HCT116 (cell line): ENCODE data around the gene C10orf95. TPM values are rescaled to one million over a fixed set of nuclear protein-coding genes. Genes with fewer than 3 reads are reported as not detected.
A peak's percentile ranks its signal among the peaks of the same experiment; 100 is the strongest.

ENCODE experiments used
- ATAC-seq: fragments of 200-7000 bp; cut with Tn5 transposase; 2 replicates; pipeline ENCODE4 v1.9.1; 2020; ENCODE audit warnings: mild to moderate bottlenecking, moderate library complexity
- BruUV-seq: library from RNA; stranded (reverse); fragments of 400-500 nt; replicated peaks from 2 replicates; lab custom pipeline; 2021; lab: Mats Ljungman, UMichigan
- CTCF ChIA-PET: fragments of 300-600 bp; sonication (Branson Sonifier 250); formaldehyde crosslinking; loops from one replicate; lab custom pipeline; 2021; ENCODE audit warnings: antibody characterized with exemption; lab: Charles Lee
- POLR2A ChIA-PET: fragments of 300-600, 350-600 bp; sonication (Branson Sonifier 250); formaldehyde crosslinking; loops from one replicate; lab custom pipeline; 2021; ENCODE audit warnings: antibody characterized with exemption; lab: Charles Lee
- RAD21 ChIA-PET, 2 experiments: fragments of 300-600 bp; sonication (Branson Sonifier 250); formaldehyde crosslinking; loops; one replicate each; lab custom pipeline; 2023; ENCODE audit warnings: low total read pairs in 2 of 2; ENCODE audit not compliant: uncharacterized antibody in 2 of 2, unreplicated experiment in 2 of 2, low non-redundant PET in 1 of 2; lab: Charles Lee
- DNase-seq: peaks from one replicate; pipeline ENCODE4 v3.0.0-alpha.2; 2010; ENCODE audit warnings: low read depth, low spot score
- H2AFZ ChIP-seq: fragments of 200-600 bp; shearing (Covaris generic), sonication (generic); 2 replicates; pipeline ENCODE4 v1.6.1; 2017; ENCODE audit warnings: low read depth, mixed run types, mixed read lengths, antibody characterized with exemption, low read length; ENCODE audit not compliant: poor library complexity, severe bottlenecking
- H3K27ac ChIP-seq: 2 replicates; pipeline ENCODE4 v1.5.1; 2012; ENCODE audit warnings: low read depth, low read length
- H3K27me3 ChIP-seq: fragments of 200-600 bp; sonication (generic); 2 replicates; pipeline ENCODE4 v1.6.1; 2016; ENCODE audit warnings: mixed run types, low read length, mixed read lengths; ENCODE audit not compliant: insufficient read depth
- H3K36me3 ChIP-seq, 2 experiments: fragments of 200-500 bp in 1 of 2; fragments of 200-600 bp in 1 of 2; sonication (Bioruptor generic) in 1 of 2; sonication (generic) in 1 of 2; 2 replicates each; pipeline versions ENCODE4 v1.5.1 to v1.6.1; 2014 to 2016; ENCODE audit warnings: low read length in 2 of 2, inconsistent platforms in 1 of 2, mixed read lengths in 1 of 2, mixed run types in 1 of 2; ENCODE audit not compliant: insufficient read depth in 2 of 2, control insufficient read depth in 1 of 2
- H3K4me1 ChIP-seq, 2 experiments: fragments of 200-600 bp in 1 of 2; sonication (generic) in 1 of 2; 2 replicates each; pipeline versions ENCODE4 v1.5.1 to v1.6.1; 2012 to 2017; ENCODE audit warnings: low read length in 2 of 2, inconsistent platforms in 1 of 2, mild to moderate bottlenecking in 1 of 2, mixed read lengths in 1 of 2, mixed run types in 1 of 2, moderate library complexity in 1 of 2; ENCODE audit not compliant: insufficient read depth in 2 of 2, control insufficient read depth in 1 of 2
- H3K4me2 ChIP-seq: fragments of 200-600 bp; sonication (generic); 2 replicates; pipeline ENCODE4 v1.6.1; 2017; ENCODE audit warnings: mixed run types, low read length, mixed read lengths
- H3K4me3 ChIP-seq, 2 experiments: fragments of 200-600 bp in 1 of 2; sonication (generic) in 1 of 2; replicated peaks in 1 of 2; 2 replicates each; pipeline ENCODE4 v1.5.1; 2011 to 2016; ENCODE audit warnings: low read length in 2 of 2, control low read depth in 1 of 2, low read depth in 1 of 2, mild to moderate bottlenecking in 1 of 2, mixed read lengths in 1 of 2, mixed run types in 1 of 2
- H3K79me2 ChIP-seq: fragments of 200-600 bp; sonication (generic); 2 replicates; pipeline ENCODE4 v1.6.1; 2017; ENCODE audit warnings: mild to moderate bottlenecking, mixed run types, low read length, moderate library complexity, mixed read lengths; ENCODE audit not compliant: insufficient read depth
- H3K9ac ChIP-seq: fragments of 200-600 bp; sonication (generic); 2 replicates; pipeline ENCODE4 v1.6.1; 2016; ENCODE audit warnings: low read length, mixed read lengths
- H3K9me2 ChIP-seq: fragments of 200-600 bp; sonication (generic), shearing (Covaris generic); 2 replicates; pipeline ENCODE4 v1.6.1; 2017; ENCODE audit warnings: mixed run types, mild to moderate bottlenecking, moderate library complexity; ENCODE audit not compliant: insufficient read depth
- H3K9me3 ChIP-seq, 2 experiments: fragments of 200-500 bp in 1 of 2; fragments of 200-600 bp in 1 of 2; sonication (Bioruptor generic) in 1 of 2; sonication (generic) in 1 of 2; 2 replicates each; pipeline ENCODE4 v1.6.1; 2014 to 2017; ENCODE audit warnings: low read length in 2 of 2, mixed read lengths in 2 of 2, inconsistent platforms in 1 of 2, low read depth in 1 of 2, mild to moderate bottlenecking in 1 of 2, mixed run types in 1 of 2, moderate library complexity in 1 of 2; ENCODE audit not compliant: control insufficient read depth in 1 of 2, insufficient read depth in 1 of 2
- H4K20me1 ChIP-seq: fragments of 200-600 bp; sonication (generic), shearing (Covaris generic); 2 replicates; pipeline ENCODE4 v1.6.1; 2017; ENCODE audit warnings: mixed run types, mild to moderate bottlenecking, moderate library complexity; ENCODE audit not compliant: insufficient read depth
- ATF3 ChIP-seq: IDR thresholded peaks from 2 replicates; pipeline ENCODE4 v1.6.1; 2012
- CEBPB ChIP-seq: IDR thresholded peaks from 2 replicates; pipeline ENCODE4 v1.6.1; 2012; ENCODE audit warnings: low read depth
- EGR1 ChIP-seq: IDR thresholded peaks from 2 replicates; pipeline ENCODE4 v1.6.1; 2012; ENCODE audit warnings: low read depth
- ELF1 ChIP-seq: IDR thresholded peaks from 2 replicates; pipeline ENCODE4 v1.6.1; 2012; ENCODE audit warnings: low read depth, borderline replicate concordance
- EZH2 ChIP-seq: fragments of 200-600 bp; sonication (generic); IDR thresholded peaks from 2 replicates; pipeline ENCODE4 v1.6.1; 2017; ENCODE audit warnings: antibody characterized with exemption, mixed run types
- EZH2phosphoT487 ChIP-seq: fragments of 200-600 bp; IDR thresholded peaks from 2 replicates; pipeline ENCODE4 v1.6.1; 2018; ENCODE audit warnings: antibody characterized with exemption, borderline replicate concordance
- FOSL1 ChIP-seq: IDR thresholded peaks from 2 replicates; pipeline ENCODE4 v1.6.1; 2012; ENCODE audit warnings: low read depth
- JUND ChIP-seq: IDR thresholded peaks from 2 replicates; pipeline ENCODE4 v1.6.1; 2012
- MAX ChIP-seq: IDR thresholded peaks from 2 replicates; pipeline ENCODE4 v1.6.1; 2012
- POLR2A ChIP-seq: IDR thresholded peaks from 2 replicates; pipeline ENCODE4 v1.7.0; 2011; ENCODE audit warnings: borderline replicate concordance; ENCODE audit not compliant: insufficient read depth, insufficient read length; ENCODE audit errors: extremely low read depth
- POLR2AphosphoS5 ChIP-seq: IDR thresholded peaks from 2 replicates; pipeline ENCODE4 v1.6.1; 2011; ENCODE audit warnings: mild to moderate bottlenecking, low read depth, low read length, moderate library complexity
- REST ChIP-seq: IDR thresholded peaks from 2 replicates; pipeline ENCODE4 v1.6.1; 2012; ENCODE audit warnings: low read depth
- SIN3A ChIP-seq: IDR thresholded peaks from 2 replicates; pipeline ENCODE4 v1.6.1; 2012; ENCODE audit warnings: low read depth
- TCF7L2 ChIP-seq: IDR thresholded peaks from 2 replicates; pipeline ENCODE4 v1.7.0; 2011; ENCODE audit warnings: borderline replicate concordance, inconsistent platforms; ENCODE audit not compliant: insufficient read depth, insufficient read length; ENCODE audit errors: extremely low read depth
- YY1 ChIP-seq: IDR thresholded peaks from 2 replicates; pipeline ENCODE4 v1.6.1; 2011; ENCODE audit warnings: low read length, low read depth, moderate library complexity, mild to moderate bottlenecking; ENCODE audit not compliant: insufficient replicate concordance; ENCODE audit errors: extremely low read depth
- ZNF274 ChIP-seq: fragments of 200-500 bp; sonication (Bioruptor generic); IDR thresholded peaks from 2 replicates; pipeline ENCODE4 v1.6.1; 2014; ENCODE audit warnings: mild to moderate bottlenecking, low read depth, low read length, inconsistent platforms
- intact Hi-C: fragments of 100-400 bp; cut with micrococcal nuclease; formaldehyde crosslinking; loops from 2 replicates; pipeline ENCODE4 v1.10.0; 2022
- total RNA-seq: library from RNA; stranded (reverse); gene quantifications from one replicate; pipeline ENCODE4 v1.2.1, GENCODE V29; 2021; ENCODE audit not compliant: unreplicated experiment

C10orf95 gene
- total RNA-seq, 1 experiment from 2014 or later: 2.1 TPM

DNA sequence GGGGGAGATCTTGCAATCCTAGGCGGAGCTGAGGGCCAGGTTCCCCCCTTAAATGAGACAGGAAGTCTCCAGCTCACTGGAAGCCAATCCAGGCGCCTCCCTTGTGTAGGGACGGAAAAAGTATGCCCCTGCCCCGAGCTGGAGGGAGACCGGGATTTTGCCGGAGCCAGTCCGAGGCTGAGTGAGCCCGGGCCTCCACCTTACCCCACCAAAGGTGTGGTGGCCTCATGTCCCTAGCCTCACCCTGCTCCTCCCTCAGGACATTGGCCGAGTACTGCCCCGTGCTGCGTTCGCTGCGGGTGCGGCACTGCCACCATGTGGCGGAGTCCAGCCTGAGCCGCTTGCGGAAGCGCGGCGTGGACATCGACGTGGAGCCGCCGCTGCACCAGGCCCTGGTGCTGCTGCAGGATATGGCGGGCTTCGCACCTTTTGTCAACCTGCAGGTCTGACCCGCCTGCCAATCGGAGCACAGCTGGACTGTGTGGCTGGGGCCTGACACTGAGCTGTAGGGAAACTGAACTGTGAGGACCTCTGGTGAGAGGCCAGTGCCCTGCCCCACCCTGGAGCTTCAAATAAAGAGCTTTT, 28.7 kb downstream of the C10orf95 start (continued):
- peak; percentile 58 for TF ChIP-seq TCF7L2
- no peak for TF ChIP-seq ELF1
- no peak for TF ChIP-seq ZNF274
- no peak for TF ChIP-seq SIN3A

DNA sequence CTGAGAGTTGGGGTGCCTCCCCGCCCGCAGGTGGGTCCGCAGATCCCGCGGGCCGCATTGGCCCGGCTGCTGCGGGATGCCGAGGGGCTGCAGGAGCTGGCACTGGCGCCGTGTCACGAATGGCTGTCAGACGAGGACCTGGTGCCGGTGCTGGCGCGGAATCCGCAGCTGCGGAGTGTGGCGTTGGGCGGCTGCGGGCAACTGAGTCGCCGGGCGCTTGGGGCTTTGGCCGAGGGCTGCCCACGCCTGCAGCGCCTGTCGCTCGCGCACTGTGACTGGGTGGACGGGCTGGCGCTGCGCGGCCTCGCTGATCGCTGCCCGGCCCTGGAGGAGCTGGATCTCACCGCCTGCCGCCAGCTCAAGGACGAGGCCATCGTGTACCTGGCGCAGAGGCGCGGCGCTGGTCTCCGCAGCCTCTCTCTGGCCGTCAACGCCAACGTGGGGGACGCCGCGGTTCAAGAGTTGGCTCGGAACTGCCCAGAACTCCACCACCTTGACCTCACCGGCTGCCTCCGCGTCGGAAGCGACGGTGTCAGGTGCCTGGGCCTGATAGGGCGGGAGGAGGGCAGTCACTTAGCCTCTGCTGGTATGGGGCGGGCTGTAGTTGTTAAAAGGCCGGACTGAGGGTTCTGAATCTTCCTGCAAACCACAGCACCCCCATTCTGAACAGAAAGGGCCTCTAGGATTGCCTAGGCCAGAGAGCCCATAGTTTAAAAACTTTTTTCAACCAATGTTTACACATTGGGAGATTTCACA, 29.4 kb downstream of the C10orf95 start:
- Histone ChIP-seq H3K36me3 (peaks cover 0 to 11% of the 10 kb centered on the region in 2 experiments; a peak in 1 of 4 replicates), H3K9me3 (no peaks in the 10 kb centered on the region), H3K27me3 (no peaks in the 10 kb centered on the region), H3K4me1 (peaks cover 15 to 38% of the 10 kb centered on the region in 2 experiments; a peak in 3 of 4 replicates), H3K4me3 (peak overlapping the region; percentile 87 to 94), H3K79me2 (peaks cover 11% of the 10 kb centered on the region), H3K9me2 (no peaks in the 10 kb centered on the region), H3K4me2 (peak overlapping the region; percentile 93), H3K27ac (peak overlapping the region; percentile 77), H3K9ac (peak overlapping the region; percentile 87), H4K20me1 (no peaks in the 10 kb centered on the region), H2AFZ (no peak overlapping the region)
- ATAC-seq: peak; percentile 49
- ChIA-PET CTCF (interaction anchor here (0.7 to 4.7 kb wide), 26 partner anchors 10 to 819 kb away, joined by 3 to 98 read pairs (median 4); partner anchors contain the start of genes ACTR1A, C10orf95, CUEDC2 and ELOVL3), POLR2A (interaction anchor here (1.0 to 4.2 kb wide), 14 partner anchors 9 to 252 kb away, joined by 3 to 47 read pairs (median 6); partner anchors contain the start of genes C10orf95, CUEDC2 and NFKB2), RAD21 (interaction anchor here (1.3 to 2.2 kb wide), 5 partner anchors 10 to 192 kb away, joined by 4 to 7 read pairs (median 4); partner anchors contain the start of genes C10orf95 (in 1 of the 2), CUEDC2 (in 1 of the 2) and NFKB2 (in 1 of the 2))
- intact Hi-C loops: loop anchor here (1.0 to 5.0 kb wide), 7 partner anchors 27 to 253 kb away; partner anchors contain the start of genes ACTR1A and SUFU
- no TSS peak for BruUV-seq
- DNase-seq: no peak
- TF ChIP-seq REST (no peak), EZH2 (no peak), TCF7L2 (no peak), JUND (no peak), FOSL1 (no peak), ATF3 (no peak), EGR1 (no peak), POLR2A (no peak), YY1 (no peak), CEBPB (no peak), ZNF274 (no peak), MAX (no peak), EZH2phosphoT487 (no peak), SIN3A (no peak), POLR2AphosphoS5 (no peak; the same call in 1 of the 2 replicates)
